ENCODE measurements around the gene AXIN2. TPM values are rescaled to one million over a fixed set of nuclear protein-coding genes. Genes with fewer than 3 reads are reported as not detected.
"Not testable (repeated sequence)": the region's sequence is repeated elsewhere in the genome, so short reads cannot be mapped to it uniquely, and the experiment has no call there.

AXIN2 gene
- total RNA-seq, 4 donors from 2014 or later, result 9.8 to 36.9 (median 19.8) TPM

GRCh38 chr17:65509032-65509431 is 52.4 kb downstream of the AXIN2 start:
- TF ChIP-seq CTCF (IDR thresholded peaks at IDR 0.05) (no peak), EP300 (IDR thresholded peaks at IDR 0.05) (no peak), POLR2A (IDR thresholded peaks at IDR 0.05) (no peak), POLR2AphosphoS5 (IDR thresholded peaks at IDR 0.05) (no peak)
- no peaks in the 10 kb centered on the region for H3K27me3 ChIP-seq
- no peak overlapping the region for H3K27ac ChIP-seq
- H3K36me3 ChIP-seq, result no peaks in the 10 kb centered on the region
- no peaks in the 10 kb centered on the region for H3K9me3 ChIP-seq
- 49% methylated on average over 2 of the region's 2 CpGs for WGBS
- peaks cover 2% of the 10 kb centered on the region for H3K4me1 ChIP-seq
- H3K4me3 ChIP-seq, result no peak overlapping the region
- DNase-seq (ENCODE audit: low spot score in 2 of 2), result no peak

- not testable (repeated sequence) for H3K36me3 ChIP-seq, H3K27me3 ChIP-seq, H3K27ac ChIP-seq, H3K9me3 ChIP-seq, H3K4me3 ChIP-seq, H3K4me1 ChIP-seq
- WGBS, result 78% methylated on average over 6 of the region's 6 CpGs
- DNase-seq (ENCODE audit: low spot score in 2 of 2), result peak; percentile 5 to 28
Observed at GRCh38 chr17:65504673-65505072, 56.8 kb downstream of the AXIN2 start.

- DNase-seq (ENCODE audit: low spot score in 2 of 2), result peak; percentile 10 to 50
- WGBS, result 87% methylated on average over 9 of the region's 9 CpGs
- Histone ChIP-seq H3K27ac (no peak overlapping the region), H3K4me1 (no peaks in the 10 kb centered on the region), H3K27me3 (no peaks in the 10 kb centered on the region), H3K9me3 (no peaks in the 10 kb centered on the region), H3K36me3 (no peaks in the 10 kb centered on the region), H3K4me3 (no peak overlapping the region)
- TF ChIP-seq POLR2AphosphoS5 (IDR thresholded peaks at IDR 0.05), result no peak
- no peak for TF ChIP-seq CTCF (IDR thresholded peaks at IDR 0.05)
- no peak for TF ChIP-seq POLR2A (IDR thresholded peaks at IDR 0.05)
- TF ChIP-seq EP300 (IDR thresholded peaks at IDR 0.05), result no peak
Observed at GRCh38 chr17:65504141-65504540, 57.3 kb downstream of the AXIN2 start.

GRCh38 chr17:65503557-65503956 is 57.9 kb downstream of the AXIN2 start:
- TF ChIP-seq POLR2AphosphoS5 (IDR thresholded peaks at IDR 0.05) (no peak), EP300 (IDR thresholded peaks at IDR 0.05) (no peak), CTCF (IDR thresholded peaks at IDR 0.05) (no peak), POLR2A (IDR thresholded peaks at IDR 0.05) (no peak)
- Histone ChIP-seq H3K27me3 (no peaks in the 10 kb centered on the region), H3K36me3 (no peaks in the 10 kb centered on the region), H3K4me1 (no peaks in the 10 kb centered on the region), H3K4me3 (no peak overlapping the region), H3K27ac (no peak overlapping the region), H3K9me3 (no peaks in the 10 kb centered on the region)
- peak; percentile 22 to 59 for DNase-seq (ENCODE audit: low spot score in 2 of 2)
- WGBS, result 92% methylated on average over 9 of the region's 9 CpGs

GRCh38 chr17:65498816-65499215 is 62.6 kb downstream of the AXIN2 start:
- Histone ChIP-seq H3K4me3 (no peak overlapping the region), H3K9me3 (no peaks in the 10 kb centered on the region), H3K27me3 (peaks cover 5% of the 10 kb centered on the region), H3K4me1 (no peaks in the 10 kb centered on the region), H3K27ac (no peak overlapping the region), H3K36me3 (no peaks in the 10 kb centered on the region)
- TF ChIP-seq POLR2A (IDR thresholded peaks at IDR 0.05) (no peak), CTCF (IDR thresholded peaks at IDR 0.05) (no peak), POLR2AphosphoS5 (IDR thresholded peaks at IDR 0.05) (no peak), EP300 (IDR thresholded peaks at IDR 0.05) (no peak)
- WGBS, result 76% methylated on average over 4 of the region's 4 CpGs
- DNase-seq (ENCODE audit: low spot score in 2 of 2), result peak in 1 of 2 donors; percentile 76

GRCh38 chr17:65496801-65497200 is 64.6 kb downstream of the AXIN2 start:
- Histone ChIP-seq H3K36me3 (no peaks in the 10 kb centered on the region), H3K9me3 (no peaks in the 10 kb centered on the region), H3K4me1 (no peaks in the 10 kb centered on the region), H3K4me3 (no peak overlapping the region), H3K27me3 (peaks cover 5% of the 10 kb centered on the region), H3K27ac (no peak overlapping the region)
- 90% methylated on average over 9 of the region's 9 CpGs for WGBS
- DNase-seq (ENCODE audit: low spot score in 2 of 2), result peak in 1 of 2 donors; percentile 60
- TF ChIP-seq POLR2A (IDR thresholded peaks at IDR 0.05), result no peak
- TF ChIP-seq EP300 (IDR thresholded peaks at IDR 0.05), result no peak
- TF ChIP-seq POLR2AphosphoS5 (IDR thresholded peaks at IDR 0.05), result no peak
- no peak for TF ChIP-seq CTCF (IDR thresholded peaks at IDR 0.05)
